Prostate gland (tissue), 2 donors: ENCODE data around the gene NAV2. TPM values are rescaled to one million over a fixed set of nuclear protein-coding genes. Genes with fewer than 3 reads are reported as not detected.

Experiments used
- DNase-seq: peaks from one replicate; pipeline ENCODE4 v3.0.0-alpha.2; 2019; ENCODE audit warnings: low spot score
- H3K27ac ChIP-seq, 2 donors: fragments of 200-600 bp; sonication (generic); 2 replicates each; pipeline ENCODE4 v1.5.1; 2017 to 2019
- H3K27me3 ChIP-seq: fragments of 200-600 bp; sonication (generic); replicated peaks from 2 replicates; pipeline ENCODE4 v1.5.1; 2019; ENCODE audit not compliant: insufficient read depth
- H3K36me3 ChIP-seq, 2 donors: fragments of 200-600 bp; sonication (generic); 1 replicate in 1 of 2; 2 replicates in 1 of 2; pipeline versions ENCODE4 v1.5.1 to v1.8.1; 2017 to 2019
- H3K4me1 ChIP-seq: fragments of 200-600 bp; sonication (generic); replicated peaks from 2 replicates; pipeline ENCODE4 v1.5.1; 2019
- H3K4me3 ChIP-seq, 2 donors: fragments of 200-600 bp; sonication (generic); 2 replicates each; pipeline ENCODE4 v1.5.1; 2017 to 2019
- H3K9me3 ChIP-seq: fragments of 200-600 bp; sonication (generic); 2 replicates; pipeline ENCODE4 v1.5.1; 2017
- POLR2A ChIP-seq: fragments of 450-650 bp; IDR thresholded peaks from one replicate; pipeline ENCODE4 v1.6.1; 2016; ENCODE audit warnings: antibody characterized with exemption, mild to moderate bottlenecking
- POLR2AphosphoS5 ChIP-seq: sonication (generic); formaldehyde crosslinking; IDR thresholded peaks from one replicate; pipeline ENCODE4 v1.6.1; 2017; ENCODE audit warnings: antibody characterized with exemption
- WGBS: methylation state at CpG from one replicate; pipeline ENCODE4 v1.1.5; 2018; 5-methylcytosine and 5-hydroxymethylcytosine counted together
- intact Hi-C: fragments of 100-400 bp; cut with DNase I; formaldehyde crosslinking; loops from one replicate; pipeline ENCODE4 v1.14.2; 2022
- total RNA-seq, 2 donors: library from RNA; depleted of rRNA; stranded (reverse); fragments of >200 nt; gene quantifications; one replicate each; pipeline ENCODE4 v1.1.0, GENCODE V29; 2016
- TF ChIP-seq, protein P1 (sequence below), 4 experiments: fragments of 200-600 bp in 2 of 4; fragments of 450-650 bp in 2 of 4; sonication (generic) in 2 of 4; IDR thresholded peaks; 1 replicate in 3 of 4; 2 replicates in 1 of 4; pipeline ENCODE4 v1.5.1; 2016 to 2019; ENCODE audit warnings: antibody characterized with exemption in 4 of 4, mild to moderate bottlenecking in 2 of 4, moderate library complexity in 2 of 4

The NAV2 gene
- total RNA-seq, 2 donors from 2014 or later: 17.1 to 26.6 TPM

DNA sequence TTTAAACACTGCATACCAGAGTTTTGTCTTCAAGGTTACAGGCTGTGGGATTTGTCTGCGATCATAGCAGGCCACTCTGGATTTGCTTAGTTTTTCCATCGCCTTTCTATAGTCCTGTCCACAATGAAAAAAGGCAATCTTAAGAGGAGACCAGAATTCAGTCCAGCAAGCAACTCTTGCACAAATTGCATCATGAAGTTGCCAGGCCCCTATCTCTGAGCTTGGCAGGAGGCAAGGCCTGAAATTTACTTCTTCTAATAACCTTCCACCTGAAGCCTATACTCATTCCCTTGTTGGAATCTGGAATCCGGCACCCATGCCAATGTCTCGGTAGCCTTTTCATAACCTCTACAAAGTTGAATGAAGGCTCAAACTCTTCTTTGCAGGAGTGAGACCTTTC lies 100.1 kb downstream of the NAV2 start:
- TF ChIP-seq, protein P1, sequence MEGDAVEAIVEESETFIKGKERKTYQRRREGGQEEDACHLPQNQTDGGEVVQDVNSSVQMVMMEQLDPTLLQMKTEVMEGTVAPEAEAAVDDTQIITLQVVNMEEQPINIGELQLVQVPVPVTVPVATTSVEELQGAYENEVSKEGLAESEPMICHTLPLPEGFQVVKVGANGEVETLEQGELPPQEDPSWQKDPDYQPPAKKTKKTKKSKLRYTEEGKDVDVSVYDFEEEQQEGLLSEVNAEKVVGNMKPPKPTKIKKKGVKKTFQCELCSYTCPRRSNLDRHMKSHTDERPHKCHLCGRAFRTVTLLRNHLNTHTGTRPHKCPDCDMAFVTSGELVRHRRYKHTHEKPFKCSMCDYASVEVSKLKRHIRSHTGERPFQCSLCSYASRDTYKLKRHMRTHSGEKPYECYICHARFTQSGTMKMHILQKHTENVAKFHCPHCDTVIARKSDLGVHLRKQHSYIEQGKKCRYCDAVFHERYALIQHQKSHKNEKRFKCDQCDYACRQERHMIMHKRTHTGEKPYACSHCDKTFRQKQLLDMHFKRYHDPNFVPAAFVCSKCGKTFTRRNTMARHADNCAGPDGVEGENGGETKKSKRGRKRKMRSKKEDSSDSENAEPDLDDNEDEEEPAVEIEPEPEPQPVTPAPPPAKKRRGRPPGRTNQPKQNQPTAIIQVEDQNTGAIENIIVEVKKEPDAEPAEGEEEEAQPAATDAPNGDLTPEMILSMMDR (IDR thresholded peaks at IDR 0.05): no peak
- TF ChIP-seq POLR2AphosphoS5 (no peak), POLR2A (no peak)
- WGBS: 97% methylated on average over 4 of the region's 4 CpGs
- intact Hi-C loops: no loop called here
- Histone ChIP-seq H3K27me3 (no peaks in the 10 kb centered on the region), H3K36me3 (no peaks in the 10 kb centered on the region), H3K4me3 (no peak overlapping the region), H3K9me3 (no peaks in the 10 kb centered on the region), H3K27ac (no peak overlapping the region), H3K4me1 (no peaks in the 10 kb centered on the region)
- no peak for DNase-seq

DNA sequence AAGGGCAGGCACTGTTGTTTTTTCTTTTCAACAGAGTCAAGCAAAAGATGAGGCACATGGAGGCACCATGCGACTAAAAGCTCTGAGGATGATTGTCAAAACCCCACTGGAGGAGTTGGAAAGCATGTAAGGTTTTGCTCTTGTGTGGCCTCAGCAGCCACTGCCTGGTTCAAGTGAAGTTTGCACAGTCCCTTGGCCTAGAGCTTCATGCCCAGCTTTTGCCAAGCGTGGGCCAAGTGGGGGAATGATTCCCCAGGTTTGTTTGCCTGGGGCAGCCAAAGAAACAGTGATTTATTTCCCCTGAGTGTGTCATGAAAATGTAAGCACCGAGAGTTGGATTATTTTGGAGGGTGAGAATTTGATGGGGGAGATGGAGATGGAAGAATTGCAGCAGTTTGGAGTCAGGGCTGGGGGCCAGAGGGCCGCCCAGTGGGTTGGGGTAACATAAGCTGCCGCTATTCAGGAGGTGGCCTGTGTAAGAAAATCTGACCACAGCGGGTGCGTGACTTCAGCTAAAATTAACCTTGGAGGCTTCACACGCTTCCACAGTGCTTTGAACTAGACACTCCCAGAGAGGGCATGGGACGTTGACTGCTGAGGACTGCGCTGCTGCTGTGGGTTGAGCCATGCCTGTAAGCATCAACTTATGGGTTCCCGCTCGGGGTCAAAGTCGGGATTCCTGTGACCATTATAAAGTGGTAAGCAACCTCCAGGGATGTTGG lies 100.7 kb downstream of the NAV2 start:
- H3K27me3 ChIP-seq: no peaks in the 10 kb centered on the region
- H3K9me3 ChIP-seq: no peaks in the 10 kb centered on the region
- intact Hi-C loops: no loop called here
- 78% methylated on average over 13 of the region's 13 CpGs for WGBS
- no peak overlapping the region for H3K4me3 ChIP-seq
- DNase-seq: no peak
- H3K36me3 ChIP-seq: no peaks in the 10 kb centered on the region
- H3K27ac ChIP-seq: no peak overlapping the region
- H3K4me1 ChIP-seq: no peaks in the 10 kb centered on the region
- no peak for TF ChIP-seq POLR2A
- TF ChIP-seq, protein P1 (IDR thresholded peaks at IDR 0.05): no peak

DNA sequence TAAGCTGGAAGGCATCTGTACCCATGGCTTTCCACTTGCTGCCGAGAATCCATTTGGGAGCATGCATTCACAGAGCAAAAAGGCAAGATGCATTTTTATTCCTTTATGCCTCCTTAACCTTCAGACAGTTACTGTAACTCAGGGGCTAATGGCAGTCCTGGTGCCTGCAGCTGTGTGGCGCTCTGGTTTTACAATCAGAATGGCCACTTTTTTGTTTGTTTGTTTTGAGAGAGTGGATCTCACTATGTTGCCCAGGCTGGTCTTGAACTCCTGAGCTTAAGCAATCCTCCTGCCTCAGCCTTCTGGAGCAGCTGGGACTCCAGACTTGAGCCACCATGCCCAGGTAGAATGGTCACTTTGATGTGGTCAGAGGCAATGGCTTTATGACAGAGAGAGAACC lies 101.8 kb downstream of the NAV2 start:
- DNase-seq: no peak
- H3K4me1 ChIP-seq: no peaks in the 10 kb centered on the region
- no peaks in the 10 kb centered on the region for H3K27me3 ChIP-seq
- H3K36me3 ChIP-seq: no peaks in the 10 kb centered on the region
- 88% methylated on average over 2 of the region's 2 CpGs for WGBS
- no peaks in the 10 kb centered on the region for H3K9me3 ChIP-seq
- no peak overlapping the region for H3K4me3 ChIP-seq
- TF ChIP-seq POLR2A (no peak), POLR2AphosphoS5 (no peak)
- TF ChIP-seq, protein P1 (IDR thresholded peaks at IDR 0.05): no peak
- intact Hi-C loops: no loop called here
- H3K27ac ChIP-seq: no peak overlapping the region

DNA sequence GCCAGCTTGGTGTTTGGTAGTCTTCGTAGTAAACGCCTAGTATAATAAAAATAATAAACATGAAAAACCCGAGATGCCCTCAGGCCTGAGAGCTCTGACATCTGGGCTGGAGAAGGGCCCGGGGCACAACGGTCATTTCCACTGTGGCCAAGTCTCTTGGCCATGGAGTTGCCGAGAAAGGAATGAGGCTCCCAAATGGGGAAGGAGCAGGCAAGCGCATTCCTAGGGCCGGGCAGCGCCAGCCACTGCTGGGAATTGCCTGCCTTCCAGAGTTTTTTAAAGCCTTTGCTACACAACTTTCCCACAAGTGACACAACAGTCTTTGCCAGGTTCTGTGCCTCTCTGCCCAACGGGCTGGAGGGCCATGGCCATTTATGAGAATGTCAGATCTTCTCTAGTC lies 103.4 kb downstream of the NAV2 start:
- intact Hi-C loops: no loop called here
- DNase-seq: no peak
- no peak overlapping the region for H3K27ac ChIP-seq
- no peaks in the 10 kb centered on the region for H3K27me3 ChIP-seq
- WGBS: 41% methylated on average over 10 of the region's 10 CpGs
- TF ChIP-seq, protein P1 (IDR thresholded peaks at IDR 0.05): no peak
- TF ChIP-seq POLR2A (no peak), POLR2AphosphoS5 (no peak)
- H3K4me3 ChIP-seq: no peak overlapping the region
- H3K9me3 ChIP-seq: no peaks in the 10 kb centered on the region
- no peaks in the 10 kb centered on the region for H3K36me3 ChIP-seq
- H3K4me1 ChIP-seq: no peaks in the 10 kb centered on the region

DNA sequence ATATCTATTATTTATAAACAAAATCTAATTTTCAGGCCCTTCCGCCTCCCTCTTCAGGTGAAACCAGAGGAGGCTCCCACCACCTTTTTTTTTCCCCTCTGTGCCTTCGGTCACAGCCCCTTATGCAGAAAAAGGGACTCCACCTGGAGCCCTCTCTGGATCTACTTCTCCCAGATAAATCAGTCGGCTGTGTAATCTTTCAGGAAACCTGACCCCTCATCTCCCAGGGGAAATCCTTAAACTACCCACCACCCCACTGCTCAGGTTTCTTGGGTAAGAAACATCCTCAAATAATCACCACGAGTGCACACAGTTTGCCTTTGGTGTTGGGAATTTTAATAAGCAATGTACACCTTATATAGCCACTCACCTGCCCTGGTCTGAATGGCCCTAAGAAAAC lies 104.2 kb downstream of the NAV2 start:
- Histone ChIP-seq H3K36me3 (no peaks in the 10 kb centered on the region), H3K4me1 (no peaks in the 10 kb centered on the region), H3K4me3 (no peak overlapping the region), H3K27me3 (no peaks in the 10 kb centered on the region), H3K9me3 (no peaks in the 10 kb centered on the region), H3K27ac (no peak overlapping the region)
- 53% methylated on average over 4 of the region's 4 CpGs for WGBS
- no peak for TF ChIP-seq POLR2A
- TF ChIP-seq, protein P1 (IDR thresholded peaks at IDR 0.05): no peak
- TF ChIP-seq POLR2AphosphoS5: no peak
- intact Hi-C loops: no loop called here
- DNase-seq: no peak
